Effector CD8-positive, alpha-beta T cell (primary cell): ENCODE measurements around the gene ATP6V0A1.
A peak's percentile ranks its signal among the peaks of the same experiment; 100 is the strongest.

ENCODE experiments used
- DNase-seq: peaks from one replicate; lab custom pipeline; 2025; lab: John Stamatoyannopoulos, UW

Gene ATP6V0A1

DNA sequence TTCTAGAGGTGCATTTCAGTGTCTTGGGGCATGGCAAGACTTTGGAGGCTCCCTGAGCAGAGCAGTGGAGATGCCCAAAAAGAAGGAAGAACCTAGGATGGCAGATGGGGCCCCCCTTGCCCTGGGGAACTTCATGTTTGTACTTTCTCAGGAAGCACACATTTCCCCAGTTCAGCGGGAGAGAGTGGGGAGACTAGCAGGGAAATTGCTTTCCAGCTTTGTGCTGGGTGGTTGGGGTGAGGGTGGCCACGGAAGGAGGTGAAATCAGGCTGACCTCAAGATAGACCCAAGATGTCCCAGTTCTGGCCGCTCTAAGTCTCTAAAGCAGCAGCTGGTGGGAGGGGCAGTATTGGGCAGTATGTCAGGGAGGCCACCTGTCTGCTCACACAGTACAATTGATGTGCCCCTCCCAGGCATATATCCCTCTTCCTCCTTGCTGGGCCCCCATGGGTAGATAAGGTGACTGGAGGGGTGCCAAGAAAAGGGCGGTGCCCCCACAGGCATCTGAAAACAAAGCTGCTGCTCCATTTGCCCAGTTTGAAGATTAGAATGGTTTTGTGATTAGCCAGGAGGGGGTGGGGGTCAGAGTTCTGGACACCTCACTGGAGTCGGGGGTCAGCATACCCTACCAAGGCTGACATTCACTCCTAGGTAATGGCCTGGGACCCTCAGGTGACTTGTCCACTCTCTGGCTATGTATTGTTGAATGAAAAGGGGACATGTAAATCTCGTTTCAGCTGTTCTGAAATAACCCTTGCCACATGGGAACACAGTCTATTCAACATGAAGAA is 60.3 kb downstream of the ATP6V0A1 start:
- DNase-seq = no peak

- DNase-seq = no peak
Measured at GRCh38 chr17:42519546-42520491, 61.1 kb downstream of the ATP6V0A1 start.

GRCh38 chr17:42520540-42520951 is 61.9 kb downstream of the ATP6V0A1 start:
- DNase-seq = peak; percentile 26

GRCh38 chr17:42521036-42521435 is 62.4 kb downstream of the ATP6V0A1 start:
- no peak for DNase-seq

DNA sequence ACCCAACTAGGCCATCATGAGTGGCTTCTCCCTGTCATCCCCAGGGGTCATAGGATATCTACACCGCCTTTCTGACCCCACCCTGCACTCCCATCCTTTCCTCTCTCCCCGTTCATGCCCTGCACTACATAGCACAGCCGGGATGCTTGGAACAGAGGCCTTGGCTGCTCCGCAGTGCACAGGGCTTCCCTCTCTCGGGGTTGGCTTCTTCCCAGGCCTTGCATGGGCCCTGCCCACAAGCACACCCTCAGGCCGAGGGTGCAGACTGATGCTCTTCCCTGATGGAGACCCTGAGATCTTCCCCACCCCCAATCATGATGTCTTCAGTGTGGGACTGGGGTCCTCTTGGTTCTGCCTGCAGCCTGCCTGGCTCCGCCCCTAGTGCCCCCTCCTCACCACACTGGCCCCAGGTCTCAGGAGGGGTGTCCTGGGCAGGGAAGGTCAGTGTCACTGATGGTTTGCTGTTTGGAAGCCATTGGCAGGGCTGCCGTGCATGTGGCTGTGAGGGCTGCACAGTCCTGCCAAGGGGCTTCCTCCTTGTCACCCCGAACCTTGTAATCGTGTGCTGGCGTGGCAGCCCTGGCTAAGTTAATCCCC is 63.1 kb downstream of the ATP6V0A1 start:
- DNase-seq = no peak

- no peak for DNase-seq
Measured at GRCh38 chr17:42522263-42522790, 63.6 kb downstream of the ATP6V0A1 start.

DNA sequence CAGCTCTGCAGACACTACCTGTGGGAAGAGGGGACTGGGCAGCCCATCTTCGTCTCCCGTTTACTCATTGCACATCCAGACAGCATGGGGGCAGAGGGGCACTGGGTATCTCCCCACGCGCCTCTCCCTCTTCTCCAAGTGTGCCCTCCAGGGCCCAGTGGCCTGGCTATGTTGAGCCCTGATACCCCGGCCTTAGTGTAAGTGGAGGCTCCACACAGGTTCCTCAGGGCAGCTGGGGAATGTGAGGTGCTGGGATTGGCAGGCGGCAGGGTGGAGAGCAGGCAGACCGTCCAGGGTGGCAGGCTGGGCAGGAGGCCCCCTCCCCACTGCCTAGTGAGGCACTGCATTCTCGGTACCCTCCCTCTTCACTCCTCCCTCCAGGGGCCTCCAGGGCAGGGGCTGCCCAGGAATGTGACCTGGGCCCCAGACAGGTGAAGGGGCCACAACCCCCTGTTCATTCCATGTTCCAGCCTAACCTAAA is 64.2 kb downstream of the ATP6V0A1 start:
- DNase-seq = no peak

DNA sequence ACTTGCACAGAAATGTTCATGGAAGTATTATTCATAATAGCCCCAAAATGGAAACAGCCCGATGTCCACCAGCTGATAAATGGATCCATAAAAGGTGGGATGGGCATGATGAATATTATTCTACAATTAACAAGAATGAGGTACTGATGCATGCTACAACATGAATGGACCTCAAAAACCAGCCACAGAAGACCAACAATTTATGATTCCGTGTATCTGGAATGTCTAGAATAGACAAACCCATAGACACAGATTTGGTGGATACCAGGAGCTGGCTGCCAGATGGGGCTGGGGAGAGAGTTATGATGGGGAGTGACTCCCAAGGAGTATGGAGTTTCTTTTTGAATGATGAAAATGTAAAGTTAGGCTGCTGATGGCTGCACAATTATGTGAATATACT is 66.5 kb downstream of the ATP6V0A1 start:
- no peak for DNase-seq

GRCh38 chr17:42526031-42526444 is 67.4 kb downstream of the ATP6V0A1 start:
- no peak for DNase-seq

DNA sequence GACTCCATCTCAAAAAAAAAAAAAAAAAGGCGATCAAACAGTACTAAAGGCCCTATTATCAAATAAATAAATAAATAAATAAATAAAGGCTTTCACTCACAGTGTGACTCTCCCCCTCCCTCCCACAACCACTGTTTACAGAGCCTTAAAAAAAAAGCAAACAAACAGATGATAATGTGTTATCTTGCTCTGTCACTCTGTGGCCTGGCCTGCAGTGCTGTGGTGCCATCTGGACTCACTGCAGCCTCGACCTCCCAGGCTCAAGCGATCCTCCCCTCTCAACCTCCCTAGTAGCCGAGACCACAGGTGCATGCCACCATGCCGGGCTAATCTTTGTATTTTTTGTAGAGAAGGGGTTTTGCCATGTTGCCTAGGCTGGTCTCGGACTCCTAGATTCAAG is 69.3 kb downstream of the ATP6V0A1 start:
- DNase-seq = no peak

GRCh38 chr17:42529061-42529460 is 70.4 kb downstream of the ATP6V0A1 start:
- DNase-seq = no peak

DNA sequence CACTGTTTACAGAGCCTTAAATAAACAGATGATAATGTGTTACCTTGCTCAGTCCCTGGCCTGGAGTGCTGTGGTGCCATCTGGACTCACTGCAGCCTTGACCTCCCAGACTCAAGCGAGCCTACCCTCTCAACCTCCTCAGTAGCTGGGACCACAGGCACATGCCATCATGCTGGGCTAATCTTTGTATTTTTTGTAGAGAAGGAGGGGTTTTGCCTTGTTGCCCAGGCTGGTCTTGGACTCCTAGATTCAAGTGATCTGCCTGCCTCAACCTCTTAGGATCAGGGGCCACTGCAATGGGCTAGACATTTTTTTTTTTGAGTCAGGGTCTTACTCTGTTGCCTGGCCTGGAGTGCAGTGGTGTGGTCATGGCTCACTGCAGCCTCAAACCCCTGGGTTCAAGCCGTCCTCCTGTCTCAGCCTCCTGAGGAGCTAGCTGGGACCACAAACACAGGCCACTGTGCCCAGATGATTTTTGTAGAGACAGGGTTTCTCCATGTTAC is 72.3 kb downstream of the ATP6V0A1 start:
- no peak for DNase-seq

DNA sequence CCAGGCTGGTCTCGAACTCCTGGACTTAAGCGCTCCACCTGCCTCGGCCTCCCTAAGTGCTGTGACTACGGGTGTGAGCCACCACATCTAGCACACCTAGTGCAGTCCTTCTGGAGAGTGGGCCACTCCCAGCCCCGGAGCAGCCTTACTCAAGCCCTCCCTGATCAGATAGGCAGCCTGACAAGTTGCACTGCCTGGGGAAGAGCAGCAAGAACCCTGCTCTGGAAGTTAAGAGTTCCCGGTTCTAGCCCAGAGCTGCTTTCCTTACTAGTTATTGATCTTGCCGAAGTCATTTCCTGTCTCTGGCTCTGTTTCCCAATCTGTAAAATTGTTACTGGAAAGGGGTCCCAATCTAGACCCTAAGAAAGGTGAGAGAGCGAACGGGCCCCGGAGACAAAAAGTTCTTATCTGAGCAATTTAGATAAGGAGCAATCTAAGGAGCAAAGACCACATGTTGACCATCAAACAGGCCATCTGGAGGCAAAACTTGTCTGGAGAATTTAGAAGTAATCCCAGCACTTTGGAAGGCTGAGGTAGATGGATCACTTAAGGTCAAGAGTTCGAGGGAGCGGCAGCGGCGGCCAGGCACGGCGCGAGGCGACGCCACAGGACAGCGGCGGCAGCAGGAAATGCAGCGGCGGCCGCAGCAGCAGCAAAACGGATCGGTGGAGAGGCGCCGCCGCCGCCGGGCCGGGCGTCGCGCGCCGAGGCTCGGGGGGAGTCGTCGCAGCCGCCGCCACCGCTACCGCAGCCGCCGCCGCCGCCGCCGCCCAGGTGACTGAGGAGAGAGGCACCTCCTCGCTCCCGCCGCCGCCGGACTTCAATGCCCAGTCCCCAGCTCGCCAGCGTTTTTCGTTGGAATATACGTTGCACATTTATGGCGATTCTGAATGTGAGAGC is 73.0 kb downstream of the ATP6V0A1 start:
- DNase-seq = peak; percentile 22

GRCh38 chr17:42535155-42536047 is 76.7 kb downstream of the ATP6V0A1 start:
- no peak for DNase-seq

GRCh38 chr17:42536048-42536371 is 77.3 kb downstream of the ATP6V0A1 start, which contains the start of gene NAGLU:
NAGLU (plus strand) TSS chr17:42536241; CDS start chr17:42536273, 32 bp downstream.
- DNase-seq = peak; percentile 68

DNA sequence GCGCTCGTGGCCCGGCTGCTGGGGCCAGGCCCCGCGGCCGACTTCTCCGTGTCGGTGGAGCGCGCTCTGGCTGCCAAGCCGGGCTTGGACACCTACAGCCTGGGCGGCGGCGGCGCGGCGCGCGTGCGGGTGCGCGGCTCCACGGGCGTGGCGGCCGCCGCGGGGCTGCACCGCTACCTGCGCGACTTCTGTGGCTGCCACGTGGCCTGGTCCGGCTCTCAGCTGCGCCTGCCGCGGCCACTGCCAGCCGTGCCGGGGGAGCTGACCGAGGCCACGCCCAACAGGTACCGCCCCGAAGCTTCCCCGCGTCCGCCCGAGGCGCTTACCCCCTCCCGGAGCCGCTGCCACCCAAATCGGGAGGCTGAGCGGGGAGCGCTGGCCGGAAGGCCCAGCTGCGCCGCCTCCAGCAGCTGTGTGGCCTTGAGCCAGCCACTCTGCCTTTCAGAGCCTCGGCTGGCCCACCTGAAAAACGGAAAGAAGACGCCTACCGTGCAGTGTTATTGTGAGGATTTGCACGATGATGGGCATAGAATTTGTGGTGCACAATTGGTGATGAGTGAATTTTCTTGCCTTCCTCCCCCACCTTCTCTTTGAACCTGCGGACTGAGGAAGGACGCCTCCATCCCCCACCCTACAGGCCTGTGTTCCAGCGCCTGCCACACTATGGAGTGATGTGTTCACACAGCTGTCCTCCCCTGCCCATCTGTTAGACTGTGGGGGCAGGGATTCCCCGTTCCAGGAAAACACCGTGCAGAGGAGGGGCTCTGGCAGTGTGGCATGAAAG is 77.9 kb downstream of the ATP6V0A1 start:
- DNase-seq = peak; percentile 45

DNA sequence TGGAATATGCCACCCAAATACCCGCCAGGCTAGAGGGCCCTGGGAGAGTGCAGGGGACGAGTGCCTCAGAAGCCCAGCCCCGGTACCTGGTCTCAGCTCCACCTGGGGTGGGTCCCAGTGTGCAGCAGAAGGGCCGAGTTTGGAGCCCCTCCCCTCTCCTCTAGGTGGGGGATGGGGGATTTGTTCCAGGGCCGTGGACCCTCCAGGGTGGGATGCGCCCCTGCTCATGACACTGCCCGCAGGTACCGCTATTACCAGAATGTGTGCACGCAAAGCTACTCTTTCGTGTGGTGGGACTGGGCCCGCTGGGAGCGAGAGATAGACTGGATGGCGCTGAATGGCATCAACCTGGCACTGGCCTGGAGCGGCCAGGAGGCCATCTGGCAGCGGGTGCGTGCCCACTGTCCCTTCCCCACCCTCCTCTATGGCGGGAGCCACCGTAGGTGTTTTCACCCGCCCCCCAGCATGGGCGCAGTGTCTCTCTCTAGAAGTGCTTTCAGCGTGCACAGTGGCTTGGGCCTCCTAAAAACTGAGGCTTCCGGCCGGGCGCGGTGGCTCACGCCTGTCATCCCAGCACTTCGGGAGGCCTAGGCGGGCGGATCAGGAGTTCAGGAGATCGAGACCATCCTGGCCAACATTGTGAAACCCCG is 78.6 kb downstream of the ATP6V0A1 start:
- no peak for DNase-seq

GRCh38 chr17:42537826-42538451 is 79.3 kb downstream of the ATP6V0A1 start:
- no peak for DNase-seq
